ENCODE results near the gene ZRANB3.

The ZRANB3 gene

DNA sequence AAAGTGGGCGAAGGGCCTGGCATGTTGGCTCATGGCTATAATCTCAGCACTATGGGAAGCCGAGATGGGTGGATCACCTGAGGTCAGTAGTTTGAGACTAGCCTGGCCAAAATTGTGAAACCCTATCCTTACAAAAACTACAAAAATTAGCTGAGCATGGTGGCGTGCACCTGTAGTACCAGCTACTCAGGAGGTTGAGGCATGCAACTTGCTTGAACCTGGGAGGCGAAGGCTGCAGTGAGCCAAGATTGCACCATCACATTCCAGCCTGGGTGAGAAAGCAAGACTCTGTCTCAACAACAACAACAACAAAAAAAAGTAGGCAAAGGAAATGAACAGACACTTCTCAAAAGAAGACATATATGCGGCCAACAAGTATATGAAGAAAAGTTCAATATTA lies 282.4 kb downstream of the ZRANB3 start:
- TF ChIP-seq EZH2phosphoT487 (IDR thresholded peaks at IDR 0.05; ENCODE audit: low read length): no peak
- TF ChIP-seq EZH2 (optimal IDR thresholded peaks at IDR 0.05; ENCODE audit: low read depth, low read length): no peak
- TF ChIP-seq, protein P1, sequence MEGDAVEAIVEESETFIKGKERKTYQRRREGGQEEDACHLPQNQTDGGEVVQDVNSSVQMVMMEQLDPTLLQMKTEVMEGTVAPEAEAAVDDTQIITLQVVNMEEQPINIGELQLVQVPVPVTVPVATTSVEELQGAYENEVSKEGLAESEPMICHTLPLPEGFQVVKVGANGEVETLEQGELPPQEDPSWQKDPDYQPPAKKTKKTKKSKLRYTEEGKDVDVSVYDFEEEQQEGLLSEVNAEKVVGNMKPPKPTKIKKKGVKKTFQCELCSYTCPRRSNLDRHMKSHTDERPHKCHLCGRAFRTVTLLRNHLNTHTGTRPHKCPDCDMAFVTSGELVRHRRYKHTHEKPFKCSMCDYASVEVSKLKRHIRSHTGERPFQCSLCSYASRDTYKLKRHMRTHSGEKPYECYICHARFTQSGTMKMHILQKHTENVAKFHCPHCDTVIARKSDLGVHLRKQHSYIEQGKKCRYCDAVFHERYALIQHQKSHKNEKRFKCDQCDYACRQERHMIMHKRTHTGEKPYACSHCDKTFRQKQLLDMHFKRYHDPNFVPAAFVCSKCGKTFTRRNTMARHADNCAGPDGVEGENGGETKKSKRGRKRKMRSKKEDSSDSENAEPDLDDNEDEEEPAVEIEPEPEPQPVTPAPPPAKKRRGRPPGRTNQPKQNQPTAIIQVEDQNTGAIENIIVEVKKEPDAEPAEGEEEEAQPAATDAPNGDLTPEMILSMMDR (IDR thresholded peaks at IDR 0.05; ENCODE audit: low read length): no peak
- H3K9me2 ChIP-seq (replicated peaks; ENCODE audit: insufficient read depth, low read length): no peaks in the 10 kb centered on the region

DNA sequence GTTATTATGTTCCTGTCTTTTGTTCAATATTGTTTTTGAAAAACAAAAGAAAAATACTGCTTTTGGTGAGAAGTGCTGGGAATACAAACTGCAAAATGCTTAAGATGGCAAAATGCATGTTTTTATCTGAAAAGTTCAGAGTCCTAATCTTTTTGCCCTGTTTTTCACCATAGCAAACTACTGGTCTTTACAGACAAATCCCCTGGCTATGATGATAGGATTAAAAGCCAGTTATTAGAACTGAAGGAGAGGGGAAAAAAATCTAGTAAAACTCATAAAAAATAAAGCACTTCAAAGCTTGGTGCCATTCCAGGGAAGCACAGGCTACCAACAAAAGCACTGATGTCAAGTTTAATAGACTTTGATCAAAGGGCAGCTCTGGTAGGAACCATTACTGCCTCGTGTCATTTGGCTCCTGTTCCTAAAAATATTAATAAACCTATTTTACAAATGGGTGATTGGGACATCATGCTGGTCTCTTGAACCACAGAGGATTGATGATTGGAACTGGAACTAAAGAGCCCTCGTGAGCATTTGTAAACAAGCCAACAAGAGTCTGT lies 284.2 kb downstream of the ZRANB3 start:
- no peaks in the 10 kb centered on the region for H3K79me2 ChIP-seq (ENCODE audit: low read length)
- DNase-seq: no peak
- no peak for TF ChIP-seq EZH2phosphoT487 (IDR thresholded peaks at IDR 0.05; ENCODE audit: low read length)
- TF ChIP-seq EZH2 (optimal IDR thresholded peaks at IDR 0.05; ENCODE audit: low read depth, low read length): no peak
- TF ChIP-seq, protein P1 (IDR thresholded peaks at IDR 0.05; ENCODE audit: low read length): no peak
- H3K9ac ChIP-seq (ENCODE audit: low read length): no peak overlapping the region
- no peaks in the 10 kb centered on the region for H3K9me2 ChIP-seq (replicated peaks; ENCODE audit: insufficient read depth, low read length)
- no peak overlapping the region for H3K4me3 ChIP-seq (ENCODE audit: low read length)
- no peaks in the 10 kb centered on the region for H3K4me1 ChIP-seq (ENCODE audit: low read length)
- no peak overlapping the region for H3K27ac ChIP-seq (ENCODE audit: low read length)
- H2AFZ ChIP-seq (ENCODE audit: low read length): no peak overlapping the region
- H4K20me1 ChIP-seq (ENCODE audit: insufficient read depth, low read length): no peaks in the 10 kb centered on the region
- no peaks in the 10 kb centered on the region for H3K9me3 ChIP-seq (replicated peaks; ENCODE audit: insufficient read depth, low read length)
- H3F3A ChIP-seq (ENCODE audit: insufficient read depth, low read length): no peaks in the 10 kb centered on the region
- H3K36me3 ChIP-seq (replicated peaks; ENCODE audit: insufficient read depth, low read length): no peaks in the 10 kb centered on the region
- H3K4me2 ChIP-seq (ENCODE audit: low read depth, low read length): no peak overlapping the region
- H3K27me3 ChIP-seq (replicated peaks; ENCODE audit: insufficient read depth, low read length): no peaks in the 10 kb centered on the region

More for the DNA sequence above, 282.4 kb downstream of the ZRANB3 start:
- Histone ChIP-seq H3F3A (ENCODE audit: insufficient read depth, low read length) (no peaks in the 10 kb centered on the region), H3K27me3 (replicated peaks; ENCODE audit: insufficient read depth, low read length) (no peaks in the 10 kb centered on the region), H3K9ac (ENCODE audit: low read length) (no peak overlapping the region), H2AFZ (ENCODE audit: low read length) (no peak overlapping the region), H3K27ac (ENCODE audit: low read length) (no peak overlapping the region), H3K79me2 (ENCODE audit: low read length) (no peaks in the 10 kb centered on the region), H3K9me3 (replicated peaks; ENCODE audit: insufficient read depth, low read length) (no peaks in the 10 kb centered on the region), H3K4me3 (ENCODE audit: low read length) (no peak overlapping the region), H3K4me1 (ENCODE audit: low read length) (no peaks in the 10 kb centered on the region), H3K4me2 (ENCODE audit: low read depth, low read length) (no peak overlapping the region), H3K36me3 (replicated peaks; ENCODE audit: insufficient read depth, low read length) (no peaks in the 10 kb centered on the region), H4K20me1 (ENCODE audit: insufficient read depth, low read length) (no peaks in the 10 kb centered on the region)
- no peak for DNase-seq

DNA sequence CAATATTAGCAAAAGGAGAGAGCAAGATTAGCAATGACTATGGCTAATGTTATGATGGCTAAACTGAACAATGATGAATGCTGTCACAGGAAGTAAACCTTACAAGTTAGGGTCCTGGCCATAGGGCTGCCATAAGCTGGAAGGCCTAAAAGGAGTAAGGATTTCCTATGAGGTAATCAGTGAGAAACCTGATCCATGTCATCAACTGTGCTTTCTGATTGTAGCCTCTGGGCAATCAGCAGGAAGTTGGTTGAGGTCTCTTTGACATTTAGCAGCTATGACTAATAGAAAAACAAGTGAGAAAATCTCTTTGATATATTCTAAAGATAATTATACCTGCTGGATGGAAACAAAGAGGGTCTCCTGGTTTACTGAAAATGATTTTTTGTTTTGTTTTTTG lies 285.9 kb downstream of the ZRANB3 start:
- H3K9ac ChIP-seq (ENCODE audit: low read length): no peak overlapping the region
- DNase-seq: no peak
- no peaks in the 10 kb centered on the region for H3F3A ChIP-seq (ENCODE audit: insufficient read depth, low read length)
- no peaks in the 10 kb centered on the region for H3K9me2 ChIP-seq (replicated peaks; ENCODE audit: insufficient read depth, low read length)
- no peak overlapping the region for H3K4me3 ChIP-seq (ENCODE audit: low read length)
- no peak overlapping the region for H3K27ac ChIP-seq (ENCODE audit: low read length)
- H3K36me3 ChIP-seq (replicated peaks; ENCODE audit: insufficient read depth, low read length): no peaks in the 10 kb centered on the region
- H3K4me1 ChIP-seq (ENCODE audit: low read length): no peaks in the 10 kb centered on the region
- H3K9me3 ChIP-seq (replicated peaks; ENCODE audit: insufficient read depth, low read length): no peaks in the 10 kb centered on the region
- H3K4me2 ChIP-seq (ENCODE audit: low read depth, low read length): no peak overlapping the region
- no peak overlapping the region for H2AFZ ChIP-seq (ENCODE audit: low read length)
- H4K20me1 ChIP-seq (ENCODE audit: insufficient read depth, low read length): no peaks in the 10 kb centered on the region
- no peaks in the 10 kb centered on the region for H3K79me2 ChIP-seq (ENCODE audit: low read length)
- TF ChIP-seq, protein P1 (IDR thresholded peaks at IDR 0.05; ENCODE audit: low read length): no peak
- TF ChIP-seq EZH2phosphoT487 (IDR thresholded peaks at IDR 0.05; ENCODE audit: low read length) (no peak), EZH2 (optimal IDR thresholded peaks at IDR 0.05; ENCODE audit: low read depth, low read length) (no peak)
- H3K27me3 ChIP-seq (replicated peaks; ENCODE audit: insufficient read depth, low read length): no peaks in the 10 kb centered on the region

Data from MM.1S (cell line).